SIG-M5 treated with dmso at 0.1 percent for 504 hours (cell line): Measurements from ENCODE around the gene SIDT2.
"Not testable (repeated sequence)": the region's sequence is repeated elsewhere in the genome, so short reads cannot be mapped to it uniquely, and the experiment has no call there.

Experiments used
- DNase-seq: peaks from one replicate; lab custom pipeline; 2025; ENCODE audit not compliant: unreplicated experiment; lab: John Stamatoyannopoulos, UW

Gene SIDT2

DNA sequence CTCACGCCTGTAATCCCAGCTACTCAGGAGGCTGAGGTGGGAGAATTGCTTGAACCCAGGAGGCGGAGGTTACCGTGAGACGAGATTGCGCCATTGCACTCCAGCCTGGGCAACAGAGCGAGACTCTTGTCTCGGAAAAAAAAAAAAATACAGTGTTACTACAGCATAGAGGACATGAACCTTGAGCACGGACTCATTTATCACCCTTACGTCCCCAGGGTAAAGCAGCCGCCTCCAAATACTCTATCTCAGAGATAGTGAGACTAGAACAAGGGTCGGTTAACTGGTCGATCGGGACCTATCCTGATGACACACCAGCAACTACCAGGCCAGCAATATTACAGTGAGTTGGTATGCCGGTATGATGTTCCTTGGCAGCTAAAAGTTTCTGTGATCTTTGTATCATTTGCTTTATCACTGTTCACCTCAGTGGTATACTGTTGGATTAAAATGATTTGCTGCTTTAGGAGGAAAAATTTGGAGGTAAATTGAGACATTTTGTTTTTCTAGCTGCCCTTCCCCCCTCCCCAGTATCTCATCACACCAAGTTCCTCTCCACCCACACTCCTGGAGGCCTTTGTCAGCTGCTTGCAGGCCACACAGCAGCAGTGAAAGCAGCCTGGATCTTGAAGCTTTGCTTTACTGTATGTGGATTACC lies 7.0 kb upstream of the SIDT2 start:
- DNase-seq = no peak

DNA sequence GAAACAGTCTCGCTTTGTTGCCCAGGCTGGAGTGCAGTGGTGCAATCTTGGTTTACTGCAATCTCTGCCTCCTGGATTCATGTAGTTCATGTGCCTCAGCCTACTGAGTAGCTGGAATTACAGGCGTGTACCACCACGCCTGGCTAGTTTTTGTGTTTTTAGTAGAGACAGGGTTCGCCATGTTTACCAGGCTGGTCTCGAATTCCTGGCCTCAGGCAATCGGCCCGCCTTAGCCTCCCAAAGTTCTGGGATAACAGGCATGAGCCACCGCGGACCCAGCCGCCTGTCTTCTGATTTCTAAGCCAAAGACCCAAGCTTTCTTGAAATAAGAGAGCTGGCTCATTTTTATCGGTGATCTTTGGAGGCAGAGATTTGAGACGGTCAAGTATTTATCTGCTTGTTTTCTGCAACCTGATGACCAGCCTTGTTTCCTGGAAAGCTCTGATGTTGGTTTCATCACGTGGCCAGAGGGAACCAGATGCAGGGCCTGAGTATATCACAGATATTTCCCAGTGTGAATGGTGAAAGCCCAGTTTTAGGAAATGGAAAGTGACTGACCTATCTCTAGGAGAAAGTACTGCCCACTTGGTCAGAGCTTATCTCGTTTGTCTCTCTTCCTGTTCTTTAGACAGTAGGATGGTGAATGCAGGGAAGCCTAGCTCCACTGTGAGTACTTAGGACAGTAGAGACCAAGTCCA lies 5.7 kb upstream of the SIDT2 start:
- DNase-seq = no peak

DNA sequence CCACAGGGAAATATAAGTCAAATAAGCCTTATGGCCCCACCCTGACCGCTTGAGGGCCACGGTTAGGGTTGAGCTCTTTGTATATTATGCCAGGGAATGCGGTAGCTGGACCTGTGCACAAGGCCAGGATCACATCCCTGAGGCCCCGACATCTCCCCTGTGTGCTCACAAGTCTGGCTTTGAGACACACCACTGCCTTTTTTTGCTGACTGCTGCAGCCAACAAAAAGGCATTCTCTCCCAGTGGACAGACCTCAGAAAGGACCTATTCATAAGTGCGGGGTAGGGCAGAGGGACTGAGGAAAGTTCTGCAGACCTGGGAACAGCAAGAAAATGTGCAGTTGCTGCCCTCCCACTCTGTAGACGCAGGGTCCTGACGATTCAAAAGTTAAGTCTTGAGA lies 3.4 kb upstream of the SIDT2 start:
- no peak for DNase-seq

DNA sequence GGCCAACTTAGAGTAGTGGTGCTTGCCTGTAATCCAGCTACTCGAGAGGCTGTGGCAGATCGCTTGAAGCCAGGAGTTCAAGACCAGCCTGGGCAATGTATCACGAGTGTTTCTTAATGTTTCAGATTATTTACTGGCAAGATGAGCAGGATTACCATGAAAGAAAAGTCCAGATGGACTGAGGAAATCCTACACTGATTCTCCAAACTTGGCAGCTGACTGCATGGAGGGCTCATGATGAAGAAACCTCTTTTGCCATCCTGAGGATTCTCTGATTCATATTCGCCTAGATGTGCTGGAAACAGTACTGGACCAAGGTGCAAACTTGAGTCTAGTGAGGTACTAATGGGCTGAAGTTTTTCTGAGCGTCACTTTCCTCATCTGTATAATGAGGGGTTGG lies 2.8 kb upstream of the SIDT2 start:
- no peak for DNase-seq

DNA sequence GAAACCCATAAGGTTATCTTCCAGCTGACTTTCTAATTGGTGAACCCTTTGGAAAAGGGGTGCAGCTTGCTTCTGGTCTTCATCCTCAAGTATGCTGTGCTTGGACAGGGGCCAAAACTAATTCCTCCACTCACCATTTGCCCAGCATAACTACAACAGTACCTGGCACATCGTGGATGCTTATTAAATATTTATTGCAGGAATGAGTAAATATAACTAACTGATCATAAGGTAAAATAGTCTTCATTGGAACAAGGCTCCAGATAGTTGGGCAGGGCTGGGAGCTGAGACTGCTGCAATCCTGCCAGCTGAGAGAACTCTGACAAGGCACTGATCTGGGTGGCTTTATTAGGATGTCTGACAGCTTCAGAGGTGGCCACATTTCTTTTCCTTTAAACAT lies 2.4 kb upstream of the SIDT2 start:
- no peak for DNase-seq

DNA sequence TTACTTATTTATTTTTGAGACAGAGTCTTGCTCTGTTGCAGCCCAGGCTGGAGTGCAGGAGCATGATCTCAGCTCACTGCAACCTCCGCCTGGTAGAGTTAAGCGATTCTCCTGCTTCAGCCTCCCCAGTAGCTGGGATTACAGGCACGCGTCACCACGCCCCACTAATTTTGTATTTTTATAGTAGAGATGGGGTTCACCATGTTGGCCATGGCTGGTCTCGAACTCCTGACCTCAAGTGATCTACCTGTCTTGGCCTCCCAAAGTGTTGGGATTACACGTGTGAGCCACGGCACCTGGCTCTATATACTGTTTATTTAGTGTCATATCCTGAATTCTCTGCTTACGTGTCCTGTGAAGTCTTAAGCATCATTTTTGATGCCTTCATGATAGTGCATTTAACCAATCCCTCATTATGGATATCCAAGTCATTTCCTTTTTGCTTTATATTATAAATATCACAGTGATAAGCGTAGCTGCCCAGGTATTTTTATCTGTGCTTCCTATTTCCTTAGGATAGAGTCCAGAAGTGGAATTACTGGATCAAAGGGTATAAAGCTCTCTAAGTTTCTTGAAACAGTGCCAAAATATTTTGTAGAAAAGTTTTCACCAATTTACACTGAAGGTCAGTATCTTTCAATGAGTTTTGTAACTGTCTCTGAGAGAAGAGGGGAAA lies 871 bp upstream of the SIDT2 start:
- no peak for DNase-seq

DNA sequence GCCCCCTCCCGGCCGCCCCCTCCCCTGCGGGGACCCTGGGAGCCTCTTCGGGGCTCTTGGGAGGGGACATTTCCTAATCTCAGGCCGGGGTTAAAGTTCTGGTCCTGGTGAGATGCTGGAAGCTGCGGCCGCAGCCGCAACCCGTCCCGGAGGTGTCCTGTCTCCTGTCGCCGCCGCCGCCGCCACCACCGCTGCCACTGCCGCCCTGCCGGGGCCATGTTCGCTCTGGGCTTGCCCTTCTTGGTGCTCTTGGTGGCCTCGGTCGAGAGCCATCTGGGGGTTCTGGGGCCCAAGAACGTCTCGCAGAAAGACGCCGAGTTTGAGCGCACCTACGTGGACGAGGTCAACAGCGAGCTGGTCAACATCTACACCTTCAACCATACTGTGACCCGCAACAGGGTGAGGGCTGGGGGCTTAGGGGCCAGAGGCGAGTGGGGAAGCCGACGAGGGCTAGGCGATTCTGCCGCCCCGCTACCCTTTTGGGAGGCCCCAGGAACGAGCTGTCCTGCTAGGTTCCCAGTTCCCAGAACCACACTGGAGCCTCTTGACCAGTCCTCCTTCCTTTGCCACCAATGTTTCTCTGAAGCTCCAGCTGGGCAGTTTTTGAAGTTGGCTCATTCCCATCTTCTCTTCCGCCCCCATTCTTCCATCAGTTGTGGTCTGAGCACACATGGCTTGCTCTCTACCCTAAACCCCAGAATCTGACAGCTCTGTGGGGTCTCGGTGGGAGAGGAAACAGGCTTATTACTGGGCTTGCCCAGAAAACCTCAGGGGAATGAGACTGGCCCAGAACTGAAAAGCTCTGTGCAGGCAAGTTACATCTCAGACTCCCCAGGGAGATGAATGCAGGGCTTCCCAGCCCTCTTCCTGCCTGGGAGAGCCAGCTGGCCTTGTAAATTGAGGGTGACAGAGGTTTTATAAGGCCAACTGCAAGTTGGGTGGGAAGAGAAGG lies 781 bp downstream of the SIDT2 start:
- peak; percentile 18 for DNase-seq

DNA sequence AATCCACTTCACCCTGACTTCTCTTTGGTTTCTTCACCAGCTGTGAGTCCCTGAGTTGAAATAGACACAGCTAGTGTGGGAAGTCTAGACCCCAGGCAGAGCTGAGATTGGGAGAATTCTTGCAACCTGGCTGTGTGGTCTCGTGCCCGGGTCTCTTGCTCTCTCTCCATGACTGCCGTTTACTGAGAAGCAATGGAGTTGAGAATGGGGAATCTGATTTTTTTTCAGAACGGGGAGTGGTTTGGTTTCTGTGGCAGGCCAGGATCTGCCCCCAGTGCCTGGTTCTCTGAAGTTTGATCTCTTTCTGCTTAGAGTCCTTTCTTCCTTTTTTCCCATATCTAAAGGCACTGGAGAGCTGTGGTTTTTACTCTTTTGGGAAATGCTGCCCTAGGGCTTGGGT lies 1.5 kb downstream of the SIDT2 start:
- DNase-seq = no peak

DNA sequence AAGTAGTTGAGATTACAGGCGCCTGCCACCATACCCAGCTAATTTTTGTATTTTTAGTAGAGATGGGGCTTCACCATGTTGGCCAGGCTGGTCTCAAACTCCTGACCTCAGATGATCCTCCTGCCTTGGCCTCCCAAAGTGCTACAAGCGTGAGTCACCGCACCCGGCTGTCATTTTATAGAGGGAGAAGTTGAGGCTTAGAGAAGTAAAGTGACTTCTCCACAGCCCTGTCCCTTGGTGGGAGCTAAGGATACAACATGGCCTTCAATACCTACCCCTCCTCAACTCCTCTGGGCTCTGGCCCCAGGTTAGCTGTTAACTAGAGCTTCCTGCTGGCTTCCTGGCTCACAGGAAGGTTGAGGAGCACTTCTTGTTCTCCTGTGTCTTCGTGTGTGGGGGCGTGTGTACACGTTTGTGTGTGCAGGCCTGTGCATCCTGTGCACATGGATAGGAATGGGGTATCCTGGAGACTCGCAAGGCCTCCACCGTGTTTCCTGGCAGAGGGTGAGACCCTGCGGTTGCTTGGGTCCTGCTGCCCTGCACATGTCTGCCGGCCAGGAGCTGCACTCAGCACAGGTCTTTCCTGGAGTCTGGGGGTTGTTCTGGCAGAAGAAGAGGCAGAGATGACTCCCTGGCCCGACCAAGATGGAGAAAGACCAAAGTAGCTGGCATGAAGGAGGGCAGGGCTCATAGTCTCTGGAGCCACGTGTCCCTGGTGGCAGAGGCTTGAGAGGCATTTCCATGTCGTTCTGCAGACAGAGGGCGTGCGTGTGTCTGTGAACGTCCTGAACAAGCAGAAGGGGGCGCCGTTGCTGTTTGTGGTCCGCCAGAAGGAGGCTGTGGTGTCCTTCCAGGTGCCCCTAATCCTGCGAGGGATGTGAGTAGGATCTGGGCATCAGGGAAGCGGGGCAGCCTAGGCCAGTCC lies 2.4 kb downstream of the SIDT2 start:
- DNase-seq = peak; percentile 79

DNA sequence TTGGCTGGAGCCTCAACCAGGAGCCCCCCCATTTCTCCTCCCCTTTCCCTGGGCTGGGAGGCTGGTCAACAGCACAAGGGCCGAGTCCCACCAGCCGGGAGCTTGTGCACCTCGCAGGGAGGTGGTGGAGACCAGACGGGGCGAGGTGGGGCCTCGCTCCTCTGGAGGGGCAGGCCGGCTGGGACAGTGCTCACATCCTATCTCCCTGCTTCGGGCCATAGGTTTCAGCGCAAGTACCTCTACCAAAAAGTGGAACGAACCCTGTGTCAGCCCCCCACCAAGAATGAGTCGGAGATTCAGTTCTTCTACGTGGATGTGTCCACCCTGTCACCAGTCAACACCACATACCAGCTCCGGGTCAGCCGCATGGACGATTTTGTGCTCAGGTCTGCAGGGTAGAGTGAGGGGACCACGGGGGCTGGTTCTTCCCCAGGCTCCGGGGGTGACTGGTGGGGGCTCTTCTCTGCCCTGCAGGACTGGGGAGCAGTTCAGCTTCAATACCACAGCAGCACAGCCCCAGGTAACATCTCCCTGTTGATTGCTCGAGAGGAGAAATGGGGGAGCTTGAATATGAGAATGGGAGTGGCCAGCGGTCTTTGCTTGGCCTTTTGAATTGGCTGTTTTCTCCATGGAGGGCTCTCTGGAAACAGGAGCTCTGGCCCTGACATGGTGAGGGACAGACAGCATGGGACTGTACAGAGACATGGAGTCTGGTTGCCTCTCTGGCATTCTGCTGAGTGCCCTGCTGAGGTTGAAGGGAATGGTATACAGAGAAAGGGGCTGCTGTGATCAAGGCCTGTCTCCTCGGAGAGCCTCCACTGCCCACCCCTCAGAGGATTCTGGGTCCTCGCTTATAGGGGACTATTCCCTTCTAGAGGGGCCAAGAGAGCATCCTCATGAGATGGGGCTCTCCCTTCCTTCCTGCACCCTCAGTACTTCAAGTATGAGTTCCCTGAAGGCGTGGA lies 3.3 kb downstream of the SIDT2 start:
- no peak for DNase-seq

DNA sequence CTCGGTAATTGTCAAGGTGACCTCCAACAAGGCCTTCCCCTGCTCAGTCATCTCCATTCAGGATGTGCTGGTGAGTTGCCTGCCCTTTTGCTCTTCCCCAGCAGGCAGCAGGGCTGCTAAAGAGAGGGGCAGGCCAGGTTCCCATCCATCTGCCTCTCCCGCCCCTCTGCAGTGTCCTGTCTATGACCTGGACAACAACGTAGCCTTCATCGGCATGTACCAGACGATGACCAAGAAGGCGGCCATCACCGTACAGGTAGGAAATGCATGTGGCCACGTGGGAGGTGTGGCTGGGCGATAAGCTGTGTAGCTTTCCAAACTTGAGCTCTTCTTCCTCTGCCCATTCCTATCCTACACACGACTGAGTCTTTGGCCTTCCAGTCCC lies 4.0 kb downstream of the SIDT2 start:
- DNase-seq = no peak

DNA sequence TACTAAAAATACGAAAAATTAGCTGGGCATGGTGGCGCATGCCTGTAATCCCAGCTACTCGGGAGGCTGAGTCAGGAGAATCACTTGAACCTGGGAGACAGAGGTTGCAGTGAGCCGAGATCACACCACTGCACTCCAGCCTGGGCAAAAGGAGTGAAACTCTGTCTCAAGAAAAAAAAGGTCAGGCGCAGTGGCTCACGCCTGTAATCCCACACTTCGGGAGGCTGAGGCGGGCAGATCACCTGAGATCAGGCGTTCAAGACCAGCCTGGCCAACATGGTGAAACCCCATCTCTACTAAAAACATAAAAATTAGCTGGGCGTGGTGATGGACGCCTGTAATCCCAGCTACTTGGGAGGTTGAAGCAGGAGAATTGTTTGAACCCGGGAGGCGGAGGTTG lies 4.6 kb downstream of the SIDT2 start:
- DNase-seq = not testable (repeated sequence)

DNA sequence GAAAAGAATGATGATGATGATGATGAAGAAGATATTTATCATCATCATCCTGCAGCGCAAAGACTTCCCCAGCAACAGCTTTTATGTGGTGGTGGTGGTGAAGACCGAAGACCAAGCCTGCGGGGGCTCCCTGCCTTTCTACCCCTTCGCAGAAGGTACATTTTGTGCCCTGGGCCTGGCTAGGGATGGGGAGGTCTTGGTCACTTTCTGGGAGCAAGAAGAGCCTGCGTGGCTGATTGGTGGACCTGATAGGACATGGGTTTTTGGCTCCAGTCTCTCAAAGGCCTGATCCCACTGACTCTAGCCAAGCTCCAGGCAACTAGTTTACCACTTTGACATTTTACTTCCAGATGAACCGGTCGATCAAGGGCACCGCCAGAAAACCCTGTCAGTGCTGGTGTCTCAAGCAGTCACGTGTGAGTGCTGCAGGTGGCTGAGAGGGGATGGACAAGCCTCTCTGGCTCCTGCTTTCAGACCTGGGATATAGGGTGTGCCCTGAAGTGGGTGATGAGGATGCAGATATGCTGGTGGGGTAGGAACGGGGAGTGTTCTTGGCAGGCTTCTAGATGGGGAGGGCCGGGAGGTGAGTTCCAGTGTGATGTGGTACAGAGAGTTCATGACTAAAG lies 5.3 kb downstream of the SIDT2 start:
- peak; percentile 15 for DNase-seq

DNA sequence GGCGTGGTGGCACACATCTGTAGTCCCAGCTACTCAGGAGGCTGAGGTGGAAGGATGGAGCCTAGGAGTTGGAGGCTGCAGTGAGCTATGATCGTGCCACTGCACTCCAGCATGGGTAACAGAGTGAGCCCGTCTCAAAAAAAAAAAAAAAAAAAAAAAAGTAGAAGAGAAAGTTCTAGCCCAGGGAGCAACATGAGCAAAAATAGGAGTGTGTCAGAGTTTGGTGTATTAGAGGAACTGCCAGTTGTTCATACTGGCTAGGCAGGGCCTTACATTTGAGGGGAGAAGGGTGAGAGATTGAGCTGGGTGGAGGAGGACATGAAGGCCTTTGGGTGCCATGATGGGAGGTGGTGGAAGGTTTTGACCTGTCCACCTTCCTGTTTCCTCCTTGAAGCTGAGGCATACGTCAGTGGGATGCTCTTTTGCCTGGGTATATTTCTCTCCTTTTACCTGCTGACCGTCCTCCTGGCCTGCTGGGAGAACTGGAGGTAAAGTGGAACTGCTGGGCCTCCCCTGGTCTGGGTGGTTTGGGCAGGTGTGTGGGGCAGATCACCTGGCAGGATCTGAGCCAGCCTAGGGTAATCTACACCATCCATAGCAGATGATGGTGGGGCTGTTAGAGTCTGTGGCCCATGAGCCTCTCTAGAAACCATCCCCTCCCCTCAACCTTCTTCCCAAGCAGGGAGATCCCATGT lies 7.3 kb downstream of the SIDT2 start:
- peak; percentile 61 for DNase-seq

DNA sequence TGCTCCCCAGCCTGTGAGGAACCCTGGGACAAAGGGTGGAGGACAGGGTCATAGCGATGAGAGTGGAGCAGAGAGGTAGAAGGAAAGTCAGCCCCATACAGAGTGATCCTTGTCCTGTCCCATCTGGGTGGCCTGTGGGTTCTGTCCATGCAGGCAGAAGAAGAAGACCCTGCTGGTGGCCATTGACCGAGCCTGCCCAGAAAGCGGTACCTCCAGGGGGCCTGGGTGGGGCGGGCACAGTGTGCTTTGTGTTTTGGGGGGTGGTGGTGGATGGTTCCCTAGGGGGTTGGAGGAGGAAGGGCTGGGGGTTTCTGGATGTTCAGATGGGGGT lies 7.9 kb downstream of the SIDT2 start:
- no peak for DNase-seq

DNA sequence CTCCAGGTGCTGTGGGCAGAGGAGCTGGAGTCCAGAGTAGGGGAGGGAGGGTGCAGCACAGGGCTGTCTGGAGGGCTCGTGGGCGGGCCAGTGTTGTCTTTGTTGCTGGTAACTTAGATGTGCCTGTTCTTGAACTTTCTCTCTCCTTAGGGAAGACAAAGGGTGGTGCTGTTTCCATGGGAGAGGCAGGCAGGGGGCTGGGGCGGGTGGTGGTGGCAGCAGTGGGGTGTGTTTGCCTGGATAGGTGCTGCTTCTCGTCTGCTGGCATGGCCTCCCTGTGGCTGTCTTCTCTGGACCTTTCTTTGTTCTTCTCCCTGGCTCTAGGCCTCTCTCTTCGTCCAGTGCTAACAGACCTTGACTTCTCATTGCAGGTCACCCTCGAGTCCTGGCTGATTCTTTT lies 8.5 kb downstream of the SIDT2 start:
- no peak for DNase-seq

DNA sequence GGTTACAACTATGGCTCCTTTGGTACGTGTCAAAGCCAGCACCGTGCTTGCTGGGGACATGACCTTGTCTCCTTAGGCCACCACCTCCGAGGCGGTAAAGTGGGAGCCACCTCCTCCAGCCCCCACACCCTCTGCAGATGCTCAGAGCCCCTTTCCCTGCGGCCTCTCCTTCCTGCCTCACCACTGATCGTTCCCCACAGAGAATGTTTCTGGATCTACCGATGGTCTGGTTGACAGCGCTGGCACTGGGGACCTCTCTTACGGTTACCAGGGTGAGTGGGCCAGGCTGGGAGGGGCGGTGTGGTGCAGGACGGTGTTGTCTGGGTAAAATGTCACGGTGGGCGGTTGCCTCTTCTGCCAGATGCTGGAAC lies 8.9 kb downstream of the SIDT2 start:
- no peak for DNase-seq

DNA sequence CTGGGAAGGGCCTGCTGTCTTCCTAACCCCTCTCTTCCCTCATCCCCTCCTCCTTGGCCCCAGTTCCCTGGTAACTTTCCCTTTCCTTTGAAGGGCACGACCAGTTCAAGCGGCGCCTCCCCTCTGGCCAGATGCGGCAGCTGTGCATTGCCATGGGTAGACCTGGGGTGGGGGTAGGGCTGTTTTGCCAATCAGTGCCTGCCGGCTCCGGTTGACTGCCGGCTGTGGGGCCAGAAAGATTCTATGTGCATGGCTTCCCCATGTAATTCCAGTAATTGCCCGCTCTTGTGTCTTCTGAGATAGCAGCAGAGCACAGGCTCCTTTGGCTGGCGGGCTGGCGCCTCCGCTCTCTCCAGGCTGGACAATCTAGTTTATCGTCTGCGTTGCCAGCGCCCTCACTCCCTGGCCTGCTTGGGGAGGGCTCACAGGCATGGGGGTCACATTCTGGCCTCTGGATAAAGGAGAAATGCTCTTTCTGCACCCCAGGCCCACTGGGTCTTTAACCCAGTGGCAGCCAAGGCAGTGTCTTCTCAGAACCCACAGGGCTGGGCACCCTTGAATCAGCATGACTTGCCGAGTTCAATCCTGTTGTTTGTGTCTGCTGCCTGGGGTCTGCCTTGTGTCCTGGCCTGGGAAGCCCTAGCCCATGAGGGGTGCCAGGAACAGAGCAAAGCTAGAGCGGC lies 9.4 kb downstream of the SIDT2 start:
- no peak for DNase-seq
